GM12878 (cell line): ENCODE results near the gene CCDC9. TPM values are rescaled to one million over a fixed set of nuclear protein-coding genes. Genes with fewer than 3 reads are reported as not detected.

ENCODE experiments used
- ATF7 ChIP-seq: fragments of 450-650 bp; IDR thresholded peaks from 2 replicates; pipeline ENCODE4 v1.6.1; 2016; ENCODE audit warnings: low read depth, mild to moderate bottlenecking
- BACH1 ChIP-seq: fragments of 450-650 bp; IDR thresholded peaks from 2 replicates; pipeline ENCODE4 v1.6.1; 2017; ENCODE audit warnings: mild to moderate bottlenecking, borderline replicate concordance
- CBX5 ChIP-seq: sonication (generic); IDR thresholded peaks from 2 replicates; pipeline ENCODE4 v1.6.1; 2016; ENCODE audit warnings: low read depth, moderate library complexity, mild to moderate bottlenecking, inconsistent platforms
- CREB1 ChIP-seq: IDR thresholded peaks from 2 replicates; pipeline ENCODE4 v1.6.1; 2012; ENCODE audit warnings: low read depth, mild to moderate bottlenecking, inconsistent platforms
- IRF4 ChIP-seq: IDR thresholded peaks from 2 replicates; pipeline ENCODE4 v1.6.1; 2011; ENCODE audit warnings: low read depth, low read length
- LARP7 ChIP-seq: fragments of 450-650 bp; IDR thresholded peaks from 2 replicates; pipeline ENCODE4 v1.6.1; 2017; ENCODE audit warnings: mild to moderate bottlenecking
- MYB ChIP-seq: fragments of 150-350 bp; IDR thresholded peaks from 2 replicates; pipeline ENCODE4 v1.6.1; 2014; ENCODE audit warnings: mild to moderate bottlenecking, low read depth, low read length, borderline replicate concordance
- NBN ChIP-seq: fragments of 450-650 bp; IDR thresholded peaks from 2 replicates; pipeline ENCODE4 v1.6.1; 2016
- NFXL1 ChIP-seq: fragments of 450-650 bp; IDR thresholded peaks from 2 replicates; pipeline ENCODE4 v1.6.1; 2017; ENCODE audit warnings: antibody characterized with exemption, mild to moderate bottlenecking, borderline replicate concordance
- NRF1 ChIP-seq: conservative IDR thresholded peaks from 2 replicates; pipeline ENCODE4 v1.6.1; 2011; ENCODE audit warnings: mild to moderate bottlenecking, low read depth, low read length, improper control_type of control experiment
- PAX5 ChIP-seq: IDR thresholded peaks from 2 replicates; pipeline ENCODE4 v1.6.1; 2011; ENCODE audit warnings: low read depth, low read length, borderline replicate concordance
- POLR2A ChIP-seq: IDR thresholded peaks from 2 replicates; pipeline ENCODE4 v1.6.1; 2011; ENCODE audit warnings: low read depth, mild to moderate bottlenecking, low read length
- PRDM15 ChIP-seq: fragments of 450-650 bp; formaldehyde crosslinking; IDR thresholded peaks from 2 replicates; pipeline ENCODE4 v1.4.0; 2020; ENCODE audit warnings: mild to moderate bottlenecking, moderate library complexity
- RAD51 ChIP-seq: fragments of 450-650 bp; IDR thresholded peaks from 2 replicates; pipeline ENCODE4 v1.6.1; 2016; ENCODE audit warnings: moderate library complexity, mild to moderate bottlenecking, inconsistent platforms
- RB1 ChIP-seq: fragments of 450-650 bp; formaldehyde crosslinking; IDR thresholded peaks from 2 replicates; pipeline ENCODE4 v1.6.1; 2017; ENCODE audit warnings: mild to moderate bottlenecking, borderline replicate concordance
- RBBP5 ChIP-seq: fragments of 200-600 bp; sonication (generic); conservative IDR thresholded peaks from 2 replicates; pipeline ENCODE4 v1.6.1; 2016
- SMAD5 ChIP-seq: IDR thresholded peaks from 2 replicates; pipeline ENCODE4 v1.6.1; 2016; ENCODE audit warnings: antibody characterized with exemption, low read depth
- SUPT20H ChIP-seq: IDR thresholded peaks from 2 replicates; pipeline ENCODE4 v1.6.1; 2011; ENCODE audit warnings: low read depth, mild to moderate bottlenecking, low read length, moderate library complexity, borderline replicate concordance; ENCODE audit not compliant: control insufficient read depth
- ZBTB40 ChIP-seq: fragments of 450-650 bp; IDR thresholded peaks from 2 replicates; pipeline ENCODE4 v1.6.1; 2016; ENCODE audit warnings: mild to moderate bottlenecking, moderate library complexity, borderline replicate concordance
- ZNF24 ChIP-seq: fragments of 450-650 bp; IDR thresholded peaks from 2 replicates; pipeline ENCODE4 v1.6.1; 2017; ENCODE audit warnings: antibody characterized with exemption, mild to moderate bottlenecking
- ZNF274 ChIP-seq: IDR thresholded peaks from one replicate; pipeline ENCODE4 v1.8.0; 2011; ENCODE audit not compliant: insufficient read length, insufficient read depth
- polyA plus RNA-seq, 11 experiments: library from polyadenylated mRNA; depleted of rRNA in 4 of 11; unstranded in 6 of 11; stranded (reverse) in 5 of 11; fragments of >200 nt; fragmentation: Nextera tagmentation in 4 of 11; fragmentation: Illumina TruSeq in 1 of 11; extraction: Ambion mirVana in 4 of 11; extraction: Trizol in 1 of 11; gene quantifications; 1 replicate in 1 of 11; 2 replicates in 10 of 11; pipeline versions ENCODE4 v1.2.1 to v1.2.3, GENCODE V29; 2011 to 2016; ENCODE audit warnings: inconsistent platforms in 2 of 11, missing spikeins in 2 of 11, low read depth in 1 of 11
- total RNA-seq, 4 experiments: library from RNA; depleted of rRNA in 3 of 4; stranded (reverse); fragments of >200 nt in 3 of 4; fragmentation: Illumina TruSeq in 1 of 4; extraction: Trizol in 1 of 4; gene quantifications; 2 replicates each; pipeline versions ENCODE4 v1.2.1 to v1.2.3, GENCODE V29; 2013 to 2021
- TF ChIP-seq, protein P1 (sequence below): IDR thresholded peaks from 2 replicates; pipeline ENCODE4 v1.6.1; 2011; ENCODE audit warnings: borderline replicate concordance, low read depth, mild to moderate bottlenecking, moderate library complexity, mixed read lengths, low read length; ENCODE audit not compliant: insufficient read depth; ENCODE audit errors: extremely low read length

The CCDC9 gene
- total and polyA plus RNA-seq, 10 of the 15 experiments (the other 5 are each of a cell fraction or from before 2014, with no cell fraction given) = 0.18 to 17.5 (median 7.1) TPM; not detected in 1

DNA sequence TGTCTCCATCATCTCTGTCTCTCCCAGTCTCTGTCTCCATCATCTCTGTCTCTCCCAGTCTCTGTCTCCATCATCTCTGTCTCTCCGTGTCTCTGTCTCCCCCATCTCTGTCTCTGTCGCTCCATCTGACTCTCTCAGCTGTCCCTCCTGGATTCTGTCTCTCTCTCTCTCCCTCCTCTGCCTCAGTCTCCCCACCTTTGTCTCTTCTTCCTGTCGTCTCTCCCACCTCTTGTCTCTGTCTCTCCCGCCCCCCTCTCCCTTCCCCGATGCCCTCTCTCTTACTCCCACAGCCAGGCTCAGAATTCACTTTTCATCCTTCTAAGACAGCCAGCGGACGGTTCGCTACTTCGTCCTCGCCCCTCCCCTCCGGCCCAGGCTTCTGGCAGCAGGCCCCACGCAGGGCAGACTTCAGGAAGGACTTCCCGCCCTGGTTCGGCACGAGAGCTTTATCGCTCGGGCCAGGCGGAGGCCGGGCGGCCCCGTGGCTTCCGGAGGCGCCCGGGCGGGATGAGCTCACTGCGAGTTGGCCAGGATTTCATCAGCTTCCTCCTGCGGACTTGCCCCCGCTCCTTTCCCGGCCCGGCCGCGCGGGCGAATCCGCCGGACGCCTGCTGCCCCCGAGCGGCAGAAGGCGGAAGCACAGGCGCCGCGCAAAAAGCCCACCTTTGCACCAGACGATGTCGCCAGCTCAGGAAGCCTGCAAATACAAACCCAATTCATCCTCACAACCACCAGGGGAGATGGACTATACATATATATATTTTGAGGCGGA is 12.4 kb upstream of the CCDC9 start (continued):
- TF ChIP-seq RAD51 = no peak
- TF ChIP-seq BACH1 = no peak; the same call in none of the 2 replicates
- peak; percentile 61; the same call in 1 of the 2 replicates for TF ChIP-seq PAX5
- TF ChIP-seq SMAD5 = no peak
- TF ChIP-seq, protein P1, sequence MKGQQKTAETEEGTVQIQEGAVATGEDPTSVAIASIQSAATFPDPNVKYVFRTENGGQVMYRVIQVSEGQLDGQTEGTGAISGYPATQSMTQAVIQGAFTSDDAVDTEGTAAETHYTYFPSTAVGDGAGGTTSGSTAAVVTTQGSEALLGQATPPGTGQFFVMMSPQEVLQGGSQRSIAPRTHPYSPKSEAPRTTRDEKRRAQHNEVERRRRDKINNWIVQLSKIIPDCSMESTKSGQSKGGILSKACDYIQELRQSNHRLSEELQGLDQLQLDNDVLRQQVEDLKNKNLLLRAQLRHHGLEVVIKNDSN = no peak
- no peak for TF ChIP-seq ZNF274
- no peak for TF ChIP-seq IRF4
- peak; percentile 85 for TF ChIP-seq POLR2A
- TF ChIP-seq SUPT20H = no peak
- no peak for TF ChIP-seq PRDM15 (CRISPR knock-in tag)
- TF ChIP-seq NBN = peak; percentile 93
- no peak for TF ChIP-seq NFXL1
- 0 out of 2 replicates have a peak, but pooled peaks have one; percentile 42 for TF ChIP-seq CREB1
- no peak for TF ChIP-seq NRF1
- peak; percentile 65; the same call in 1 of the 2 replicates for TF ChIP-seq CBX5
- TF ChIP-seq RBBP5 = no peak
- TF ChIP-seq LARP7 = peak; percentile 86
- TF ChIP-seq ZBTB40 = peak; percentile 66; the same call in 1 of the 2 replicates
- TF ChIP-seq ZNF24 = no peak
- TF ChIP-seq RB1 = peak; percentile 94; the same call in 1 of the 2 replicates
- TF ChIP-seq MYB = no peak
- TF ChIP-seq ATF7 = peak; percentile 87
